HG03432 (cell line): Measurements from ENCODE around the gene GZMH.
A peak's percentile ranks its signal among the peaks of the same experiment; 100 is the strongest.
"Not testable (repeated sequence)": the region's sequence is repeated elsewhere in the genome, so short reads cannot be mapped to it uniquely, and the experiment has no call there.

ENCODE experiments used
- ATAC-seq: cut with Tn5 transposase; IDR thresholded peaks from one replicate; pipeline ENCODE4 v1.9.1; 2021; ENCODE audit warnings: mild to moderate bottlenecking, moderate library complexity; ENCODE audit not compliant: unreplicated experiment

GZMH gene, protein sequence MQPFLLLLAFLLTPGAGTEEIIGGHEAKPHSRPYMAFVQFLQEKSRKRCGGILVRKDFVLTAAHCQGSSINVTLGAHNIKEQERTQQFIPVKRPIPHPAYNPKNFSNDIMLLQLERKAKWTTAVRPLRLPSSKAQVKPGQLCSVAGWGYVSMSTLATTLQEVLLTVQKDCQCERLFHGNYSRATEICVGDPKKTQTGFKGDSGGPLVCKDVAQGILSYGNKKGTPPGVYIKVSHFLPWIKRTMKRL

DNA sequence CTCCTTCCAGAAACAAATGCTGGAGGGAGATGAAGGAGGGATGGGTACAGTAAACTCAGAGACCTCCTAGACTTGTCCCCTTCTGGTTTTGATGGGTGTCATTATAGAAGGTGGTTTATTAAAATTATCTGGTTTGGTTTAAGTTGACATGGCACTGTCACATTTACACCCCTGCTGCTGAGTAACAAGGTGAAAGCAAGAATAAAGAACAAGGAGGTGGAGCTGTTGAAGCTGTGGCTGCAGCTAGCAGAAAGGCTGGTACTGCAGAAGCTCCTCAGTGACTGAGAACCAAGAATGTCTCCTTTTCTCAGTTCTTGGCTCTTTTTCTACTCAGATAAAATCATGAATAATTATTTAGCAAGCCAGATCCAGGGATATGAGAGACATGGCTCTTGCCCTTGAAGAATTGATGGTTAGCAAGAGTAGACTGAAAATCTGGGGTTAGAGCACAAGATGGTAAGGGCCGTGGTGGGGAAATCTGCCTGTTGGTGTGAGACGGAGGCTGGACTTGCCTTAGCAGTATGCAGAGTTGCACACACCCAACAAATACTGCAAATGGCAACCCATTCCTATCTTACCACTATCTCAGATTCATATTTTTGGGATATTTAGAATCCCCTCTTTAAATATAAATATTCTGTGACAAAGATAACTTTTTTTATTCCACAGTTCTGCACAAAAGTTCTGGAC, at the start of gene GZMH:
Gene GZMH (minus strand): TSS at position 31 of the 690 bp plus-strand sequence. CDS start 72 bp downstream, outside the sequence.
- ATAC-seq: peak; percentile 52

- ATAC-seq: not testable (repeated sequence)
Measured at GRCh38 chr14:24648361-24648760, 38.9 kb upstream of the GZMH start.

GRCh38 chr14:24639905-24640304, 30.4 kb upstream of the GZMH start:
- no peak for ATAC-seq

GRCh38 chr14:24639270-24639669, 29.8 kb upstream of the GZMH start:
- no peak for ATAC-seq

GRCh38 chr14:24634158-24634557, 24.7 kb upstream of the GZMH start, which contains the start of gene GZMB:
Gene GZMB, minus strand, starts transcription at chr14:24634190. Its CDS starts 30 bp downstream, at chr14:24634160.
- ATAC-seq: no peak

DNA sequence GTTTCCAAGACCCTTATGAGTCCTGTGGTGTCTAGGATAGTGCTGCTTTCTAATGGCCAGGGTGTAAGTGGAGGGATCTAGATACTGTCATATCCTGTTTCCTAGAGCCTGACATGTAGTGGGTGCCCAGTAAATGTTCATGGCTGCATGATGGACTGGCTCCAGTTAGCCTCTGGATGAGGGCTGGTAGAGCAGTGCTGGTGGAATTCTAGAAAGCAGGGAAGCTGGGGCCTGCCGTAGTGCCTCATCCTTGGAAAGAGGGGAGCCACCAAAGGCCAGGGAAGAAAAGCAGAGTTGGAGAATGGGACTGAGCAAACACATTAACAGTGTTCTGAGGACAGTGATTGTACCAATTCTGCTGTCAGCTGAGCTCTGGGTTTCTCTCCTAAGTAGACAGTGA, 23.9 kb upstream of the GZMH start:
- no peak for ATAC-seq

GRCh38 chr14:24632761-24633160, 23.3 kb upstream of the GZMH start:
- ATAC-seq: no peak

GRCh38 chr14:24632336-24632735, 22.9 kb upstream of the GZMH start:
- ATAC-seq: no peak

DNA sequence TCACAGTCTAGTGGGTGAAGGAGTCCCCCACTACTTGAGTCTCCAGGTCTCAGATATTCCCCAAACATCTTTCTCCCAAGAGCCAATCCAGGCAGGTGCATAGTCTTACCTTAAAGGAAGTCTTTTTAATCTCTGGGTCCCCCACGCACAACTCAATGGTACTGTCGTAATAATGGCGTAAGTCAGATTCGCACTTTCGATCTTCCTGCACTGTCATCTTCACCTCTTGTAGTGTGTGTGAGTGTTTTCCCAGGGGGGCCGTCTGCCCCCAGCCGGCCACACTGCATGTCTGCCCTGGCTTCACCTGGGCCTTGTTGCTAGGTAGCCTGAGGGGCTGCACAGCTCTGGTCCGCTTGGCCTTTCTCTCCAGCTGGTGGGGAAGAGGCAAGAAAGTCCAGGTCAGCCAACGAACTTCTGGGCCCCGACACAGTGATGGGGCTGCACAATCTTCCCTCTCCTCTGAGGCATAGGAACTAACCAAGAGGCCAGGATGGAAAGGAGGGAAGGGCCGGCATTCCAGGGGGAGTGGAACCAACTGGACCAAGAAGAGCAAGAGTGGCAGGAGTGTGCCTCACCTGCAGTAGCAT, 22.4 kb upstream of the GZMH start:
- ATAC-seq: no peak

DNA sequence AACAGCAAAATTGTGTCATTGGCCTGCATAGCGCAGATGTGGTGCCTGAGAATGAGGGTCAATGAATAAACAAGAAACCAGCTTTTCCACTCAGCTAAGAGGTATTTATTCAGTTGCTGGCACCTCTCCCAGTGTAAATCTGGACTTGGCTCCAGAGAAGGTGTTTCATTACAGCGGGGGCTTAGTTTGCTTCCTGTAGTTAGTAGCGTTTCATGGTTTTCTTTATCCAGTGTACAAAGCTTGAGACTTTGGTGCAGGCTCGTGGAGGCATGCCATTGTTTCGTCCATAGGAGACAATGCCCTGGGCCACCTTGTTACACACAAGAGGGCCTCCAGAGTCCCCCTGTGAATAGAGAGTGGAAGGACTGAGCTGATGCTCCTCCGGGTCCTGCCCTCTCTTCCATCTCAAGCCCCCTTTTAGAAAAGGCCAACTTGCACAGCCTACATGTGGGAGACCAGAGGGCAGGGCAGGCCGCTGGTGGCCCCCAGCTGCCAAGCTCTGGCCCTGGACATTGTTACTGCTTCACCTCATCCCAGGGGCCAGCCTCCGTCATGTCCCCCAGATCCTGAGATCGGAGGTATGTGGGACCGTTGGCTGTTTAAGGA, 21.5 kb upstream of the GZMH start:
- ATAC-seq: no peak

DNA sequence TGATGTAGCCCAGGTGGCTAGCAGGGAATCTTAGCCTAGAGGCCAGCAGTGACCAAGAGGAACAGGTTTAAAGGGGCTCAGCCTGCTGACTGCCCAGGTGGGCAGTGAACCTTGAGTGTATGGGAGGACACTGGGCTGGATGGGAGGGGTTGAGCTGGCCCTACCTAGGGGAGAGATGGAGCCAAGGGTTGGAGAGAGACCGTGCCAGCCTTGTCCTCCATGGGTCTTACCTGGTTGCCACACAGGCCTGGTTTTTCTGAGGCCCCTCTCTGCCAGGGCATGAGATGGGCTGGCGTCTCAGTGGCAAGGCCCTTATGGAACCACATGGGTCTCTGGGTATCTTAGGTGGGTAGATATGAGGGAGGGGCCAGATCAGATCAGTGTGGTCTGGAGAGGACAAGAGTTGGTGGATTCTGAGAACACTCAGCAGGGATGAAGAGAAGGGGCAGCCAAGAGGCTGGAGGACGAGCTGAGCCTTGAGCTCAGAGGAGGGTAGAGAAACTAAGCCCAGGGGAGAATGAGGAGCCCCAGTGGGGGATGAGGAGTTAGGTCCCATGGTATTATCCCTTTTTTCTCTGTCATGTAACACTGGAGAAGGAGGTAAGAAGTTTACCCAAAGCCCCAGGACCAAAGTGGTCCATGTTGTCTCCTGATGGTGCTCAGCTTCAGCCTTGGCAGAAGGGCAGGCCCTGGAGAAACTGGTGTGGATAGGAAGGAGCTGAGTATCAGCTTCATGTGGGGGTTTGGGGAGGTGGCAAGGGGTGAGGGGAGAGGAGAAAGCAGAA, 20.8 kb upstream of the GZMH start:
- no peak for ATAC-seq

DNA sequence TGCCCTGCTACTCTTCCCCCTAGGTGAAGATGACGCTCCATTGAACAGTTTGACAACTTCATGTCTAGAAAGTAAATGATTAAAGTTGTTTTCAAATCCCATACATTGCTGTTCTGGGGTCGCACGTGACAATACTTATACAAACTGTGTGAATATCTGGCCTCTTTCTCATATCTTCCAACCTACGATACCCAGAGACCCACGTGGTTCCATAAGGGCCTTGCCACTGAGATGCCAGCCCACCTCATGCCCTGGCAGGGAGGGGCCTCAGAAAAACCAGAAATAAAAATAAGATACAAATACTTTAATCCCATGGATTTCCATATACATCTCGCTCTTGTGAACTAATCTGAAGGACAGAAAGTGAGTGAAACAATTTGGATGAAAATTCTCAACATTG, 20.0 kb upstream of the GZMH start:
- no peak for ATAC-seq

- no peak for ATAC-seq
Measured at GRCh38 chr14:24613747-24614146, 4.3 kb upstream of the GZMH start.

DNA sequence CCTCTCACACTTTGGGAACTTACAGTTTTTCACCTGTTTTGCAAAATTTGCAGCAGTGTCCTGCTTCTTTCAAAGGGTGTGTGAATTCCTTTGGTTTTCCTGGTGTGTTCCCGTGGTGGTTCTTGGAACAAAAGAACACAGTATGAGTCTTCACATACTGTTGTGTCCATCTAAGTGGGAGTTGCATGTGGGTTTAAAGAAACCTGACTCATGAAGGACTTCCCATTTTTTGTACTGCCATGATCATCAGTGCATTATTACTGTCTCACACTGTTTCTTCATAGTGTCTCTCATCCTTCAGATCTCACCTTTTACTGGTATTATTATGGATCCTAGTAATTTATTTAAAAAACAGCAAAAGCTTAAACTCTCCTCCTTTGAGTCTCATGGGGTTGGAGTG, 3.8 kb upstream of the GZMH start:
- no peak for ATAC-seq

DNA sequence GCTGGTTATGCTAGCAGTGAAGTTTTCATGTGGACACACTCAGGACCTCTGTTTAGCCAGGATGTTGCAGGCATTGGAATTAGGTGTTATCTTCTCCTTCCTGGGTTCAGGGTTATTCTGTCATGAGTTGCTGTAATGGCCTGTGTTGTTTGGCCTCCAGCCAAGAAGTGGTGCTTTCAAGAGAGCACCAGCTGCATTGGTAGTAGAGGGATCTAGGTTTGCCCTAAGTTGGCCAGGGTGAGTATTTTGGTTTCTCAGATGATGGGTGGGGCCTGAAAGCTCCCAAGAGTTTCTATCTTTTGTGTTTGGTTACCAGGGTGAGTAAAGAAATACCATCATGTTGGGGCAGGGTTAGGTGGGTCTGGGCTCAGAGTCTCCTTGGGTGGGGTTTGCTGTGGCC, 2.7 kb upstream of the GZMH start:
- ATAC-seq: no peak

DNA sequence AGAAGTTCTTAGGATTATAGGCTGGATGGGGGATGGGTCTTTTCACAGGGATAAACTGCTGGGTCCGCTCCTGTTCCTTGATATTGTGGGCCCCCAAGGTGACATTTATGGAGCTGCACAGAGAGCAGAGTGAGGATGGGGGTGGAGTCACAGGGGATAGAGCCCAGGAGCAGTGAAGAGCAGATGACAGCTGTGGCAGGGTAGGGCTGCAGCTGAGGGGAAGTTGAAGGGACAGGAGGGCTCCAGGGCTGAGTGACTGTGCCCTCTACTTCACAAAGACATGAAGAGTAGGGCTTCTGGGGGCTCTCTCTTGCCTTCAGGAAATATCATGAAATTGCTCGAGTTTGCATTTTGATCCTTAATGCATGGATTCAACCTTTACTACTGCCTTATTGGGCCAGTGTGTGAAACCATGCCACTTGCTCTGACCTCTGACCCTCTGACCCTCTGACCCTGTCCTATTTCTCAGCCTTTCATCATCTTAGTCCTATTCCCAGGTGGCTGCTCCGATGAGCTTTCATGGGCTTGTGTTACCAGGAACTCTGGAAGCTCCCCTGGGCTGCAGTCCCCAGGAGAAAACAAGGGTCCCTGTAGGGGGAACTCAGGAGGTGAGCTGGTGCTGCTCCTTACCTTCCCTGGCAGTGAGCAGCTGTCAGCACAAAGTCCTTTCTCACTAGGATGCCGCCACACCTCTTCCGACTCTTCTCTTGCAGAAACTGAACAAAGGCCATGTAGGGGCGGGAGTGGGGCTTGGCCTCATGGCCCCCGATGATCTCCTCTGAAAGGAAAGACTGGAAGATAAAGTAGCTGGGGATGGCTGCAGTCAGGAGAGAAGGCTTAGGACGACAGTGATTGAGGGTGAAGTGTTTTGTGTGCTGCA, 1.6 kb downstream of the GZMH start:
- no peak for ATAC-seq

- no peak for ATAC-seq
Measured at GRCh38 chr14:24607081-24607480, 2.4 kb downstream of the GZMH start.

DNA sequence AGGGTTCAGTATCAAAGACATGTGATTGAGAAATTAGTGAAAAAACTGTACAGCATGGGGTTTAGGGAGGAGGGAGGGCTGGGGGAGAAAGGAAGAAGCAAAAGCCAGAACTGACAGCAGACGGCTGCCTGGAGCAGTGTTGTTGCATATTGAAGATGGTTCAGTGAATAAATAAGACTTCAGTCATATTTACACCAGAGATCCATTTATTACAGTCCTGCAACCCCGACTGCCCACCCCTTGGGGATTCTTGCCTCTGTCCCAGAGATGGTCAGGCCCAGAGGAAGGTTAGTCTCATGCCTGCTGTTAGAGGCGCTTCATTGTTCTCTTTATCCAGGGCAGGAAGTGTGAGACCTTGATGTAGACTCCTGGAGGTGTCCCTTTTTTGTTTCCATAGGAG, 3.2 kb downstream of the GZMH start:
- no peak for ATAC-seq

DNA sequence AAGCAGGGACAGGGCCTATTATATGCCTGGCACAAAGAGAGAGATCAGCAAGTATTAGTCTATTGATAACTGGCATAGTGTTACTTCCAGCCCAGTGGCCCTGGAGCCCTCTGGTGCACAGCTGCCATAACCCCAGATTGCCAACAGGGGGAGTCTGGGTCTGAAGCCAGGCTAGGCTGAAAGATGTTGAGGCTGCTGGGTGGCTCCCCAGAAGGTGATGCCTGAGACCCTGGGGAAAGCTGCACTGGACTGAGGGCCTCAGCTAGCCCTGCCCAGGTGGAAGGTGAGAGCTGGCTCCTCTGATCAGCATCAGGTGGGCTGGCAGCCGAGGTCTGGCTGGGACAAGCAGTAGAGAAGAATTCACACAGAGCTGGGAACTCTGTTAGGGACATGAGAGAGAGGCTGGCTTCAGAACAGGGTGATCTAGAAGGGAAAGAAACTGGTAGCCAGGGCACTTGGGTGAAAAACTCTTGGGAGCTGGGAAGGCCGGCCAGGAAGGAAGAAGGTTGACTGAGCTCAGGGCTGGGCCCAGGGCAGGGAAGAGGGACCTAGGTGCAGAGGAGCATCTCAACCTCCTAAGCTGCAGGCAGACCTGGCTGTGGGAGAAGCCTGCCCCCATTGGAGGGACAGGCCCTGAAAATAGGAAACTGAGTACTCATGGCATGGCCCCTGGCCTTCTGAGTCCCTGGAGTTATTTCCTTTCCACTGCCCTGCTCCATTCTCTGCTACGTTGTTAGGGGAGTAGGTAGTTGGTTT, 3.9 kb downstream of the GZMH start:
- peak; percentile 86 for ATAC-seq
